Central memory CD8-positive, alpha-beta T cell (primary cell): ENCODE measurements around the gene KRTAP1-5.
"Not testable (repeated sequence)": the region's sequence is repeated elsewhere in the genome, so short reads cannot be mapped to it uniquely, and the experiment has no call there.

ENCODE experiments used
- ATAC-seq: fragments of 150-1000 bp; cut with Tn5 transposase; replicated peaks from 2 replicates; pipeline ENCODE4 v1.10.0; 2022; ENCODE audit warnings: mild to moderate bottlenecking, moderate FRiP score, moderate number of reproducible peaks; ENCODE audit not compliant: poor library complexity, severe bottlenecking; ENCODE audit errors: extremely low read depth
- DNase-seq, 2 donors: peaks; one replicate each; pipeline ENCODE4 v3.0.0; 2021; ENCODE audit warnings: low spot score in 2 of 2
- H3K27ac Mint-ChIP-seq: one replicate; pipeline ENCODE4 v1.8.0; 2022; ENCODE audit warnings: low read depth, mild to moderate bottlenecking, moderate library complexity, mixed read lengths
- H3K27me3 Mint-ChIP-seq: one replicate; pipeline ENCODE4 v1.8.0; 2022; ENCODE audit warnings: mixed read lengths
- H3K36me3 Mint-ChIP-seq: one replicate; pipeline ENCODE4 v1.8.0; 2022; ENCODE audit warnings: mild to moderate bottlenecking, moderate library complexity, mixed read lengths; ENCODE audit not compliant: insufficient read depth
- H3K4me1 Mint-ChIP-seq: one replicate; pipeline ENCODE4 v1.8.0; 2022; ENCODE audit warnings: mixed read lengths
- H3K4me3 Mint-ChIP-seq: one replicate; pipeline ENCODE4 v1.8.0; 2022; ENCODE audit warnings: mild to moderate bottlenecking, moderate library complexity, mixed read lengths
- H3K9me3 Mint-ChIP-seq: one replicate; pipeline ENCODE4 v1.8.0; 2022; ENCODE audit warnings: mixed read lengths

KRTAP1-5 gene

DNA sequence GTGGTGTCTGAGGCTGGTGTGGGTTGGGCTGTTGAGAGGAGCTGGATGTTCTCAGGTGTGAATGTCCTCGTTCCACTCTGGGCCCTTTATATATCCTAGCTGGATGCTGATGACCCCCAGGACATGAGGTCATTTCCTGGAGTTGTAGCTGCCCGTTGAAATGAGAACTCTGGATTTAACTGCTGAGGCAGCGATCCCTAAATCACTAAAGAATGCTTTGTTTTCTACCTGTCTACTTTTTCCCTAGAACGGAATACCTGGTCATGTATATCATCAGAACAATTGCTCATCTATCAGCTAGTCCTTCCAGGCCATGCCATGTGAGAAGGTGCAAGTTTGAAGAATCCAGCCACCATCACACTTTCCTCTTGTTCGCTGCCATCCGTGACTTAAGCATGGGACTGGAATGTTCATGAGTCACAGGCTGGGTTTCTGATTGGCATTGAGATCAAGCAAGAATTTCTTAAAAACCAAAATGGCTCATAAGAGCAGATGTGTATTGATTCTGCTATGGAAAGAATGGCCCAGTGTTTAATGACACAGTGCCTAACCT, 33.1 kb upstream of the KRTAP1-5 start, which contains the start of gene KRTAP2-3:
KRTAP2-3 (minus strand) TSS at position 63 of the 553 bp plus-strand sequence. CDS start 64 bp downstream, outside the sequence.
- no peaks in the 10 kb centered on the region for H3K4me1 Mint-ChIP-seq
- H3K4me3 Mint-ChIP-seq: no peak within 1 kb of the TSS
- no peak within 1 kb of the TSS for H3K27ac Mint-ChIP-seq
- H3K36me3 Mint-ChIP-seq: no peaks in the 10 kb centered on the region
- DNase-seq: no peak
- no peak for ATAC-seq
- H3K9me3 Mint-ChIP-seq: peaks cover 6% of the 10 kb centered on the region
- H3K27me3 Mint-ChIP-seq: peaks cover 67% of the 10 kb centered on the region

DNA sequence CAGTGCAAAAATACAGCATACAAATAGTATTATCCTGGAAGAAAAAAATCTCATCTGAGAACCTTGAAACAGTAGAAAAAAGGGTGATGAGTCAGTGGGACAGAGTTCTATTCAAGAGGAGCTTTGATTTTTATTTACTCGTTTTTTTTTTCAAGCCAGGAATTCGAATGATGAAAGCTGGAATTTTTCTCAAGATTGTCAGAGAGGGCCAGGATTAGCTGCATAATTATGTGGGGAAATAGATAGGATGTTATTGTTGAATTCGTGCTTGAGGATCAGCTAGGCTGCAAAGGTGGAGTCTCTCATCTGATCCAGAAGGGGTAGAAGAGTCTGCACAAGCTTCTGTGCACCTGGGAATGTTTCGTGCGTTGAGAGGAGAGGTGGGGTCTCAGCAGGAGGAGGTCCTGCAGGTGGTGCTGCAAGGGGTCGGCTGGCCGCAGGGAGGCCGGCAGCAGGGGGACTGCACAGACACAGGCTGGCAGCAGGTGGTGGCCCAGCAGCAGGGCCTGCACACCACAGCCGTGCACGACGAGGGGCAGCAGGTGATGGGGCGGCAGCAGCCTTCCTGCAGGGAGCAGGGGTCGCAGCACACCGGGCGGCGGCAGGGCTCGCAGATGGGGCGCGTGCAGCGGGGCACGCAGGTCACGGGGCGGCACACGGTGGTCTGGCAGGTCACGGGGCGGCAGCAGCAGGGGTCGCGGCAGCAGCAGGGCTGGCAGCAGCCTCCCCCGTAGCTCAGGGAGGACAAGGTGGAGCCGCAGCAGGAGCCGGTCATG, 32.5 kb upstream of the KRTAP1-5 start:
- ATAC-seq, H3K9me3 Mint-ChIP-seq, DNase-seq, H3K4me1 Mint-ChIP-seq, H3K4me3 Mint-ChIP-seq, H3K36me3 Mint-ChIP-seq, H3K27ac Mint-ChIP-seq: not testable (repeated sequence)
- peaks cover 68% of the 10 kb centered on the region for H3K27me3 Mint-ChIP-seq

DNA sequence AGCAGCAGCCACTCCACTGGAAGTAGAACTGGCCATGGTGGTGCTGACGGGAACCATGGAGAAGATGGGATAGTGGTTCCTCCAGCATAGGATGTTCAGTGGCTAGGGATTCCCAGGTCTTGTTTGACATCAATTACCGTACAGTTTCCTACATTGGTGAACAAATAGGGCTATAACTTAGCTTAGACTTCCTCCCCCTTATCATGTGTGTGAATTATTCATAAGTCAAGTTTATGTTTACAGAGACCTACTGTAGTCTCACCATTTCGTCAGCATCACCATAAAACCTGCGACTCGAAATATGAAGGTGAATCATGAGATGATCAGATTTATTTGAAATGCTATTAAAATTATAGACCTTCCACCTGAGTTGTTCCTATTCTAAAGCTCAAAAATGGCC, 31.7 kb upstream of the KRTAP1-5 start:
- Mint-ChIP-seq H3K9me3 (peaks cover 6% of the 10 kb centered on the region), H3K4me3 (no peak overlapping the region), H3K27ac (no peak overlapping the region), H3K27me3 (peaks cover 76% of the 10 kb centered on the region), H3K4me1 (no peaks in the 10 kb centered on the region), H3K36me3 (no peaks in the 10 kb centered on the region)
- DNase-seq (no peak), ATAC-seq (no peak)

DNA sequence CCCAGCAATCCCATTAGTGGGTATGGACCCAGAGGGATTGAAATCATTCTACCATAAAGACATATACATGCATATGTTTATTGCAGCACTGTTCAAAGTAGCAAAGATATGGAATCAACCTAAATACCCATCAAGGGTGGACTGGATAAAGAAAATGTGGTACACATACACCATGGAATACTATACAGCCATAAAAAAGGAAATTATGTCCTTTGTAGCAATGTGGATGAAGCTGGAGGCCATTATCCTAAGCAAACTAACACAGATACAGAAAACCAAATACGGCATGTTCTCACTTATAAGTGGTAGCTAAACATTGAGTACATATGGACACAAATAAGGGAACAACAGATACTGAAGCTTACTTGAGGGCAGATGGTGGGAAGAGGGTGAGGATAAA, 30.5 kb upstream of the KRTAP1-5 start:
- H3K36me3 Mint-ChIP-seq: no peaks in the 10 kb centered on the region
- peaks cover 6% of the 10 kb centered on the region for H3K9me3 Mint-ChIP-seq
- no peaks in the 10 kb centered on the region for H3K4me1 Mint-ChIP-seq
- no peak overlapping the region for H3K27ac Mint-ChIP-seq
- H3K4me3 Mint-ChIP-seq: no peak overlapping the region
- H3K27me3 Mint-ChIP-seq: peaks cover 87% of the 10 kb centered on the region
- DNase-seq: no peak
- no peak for ATAC-seq

DNA sequence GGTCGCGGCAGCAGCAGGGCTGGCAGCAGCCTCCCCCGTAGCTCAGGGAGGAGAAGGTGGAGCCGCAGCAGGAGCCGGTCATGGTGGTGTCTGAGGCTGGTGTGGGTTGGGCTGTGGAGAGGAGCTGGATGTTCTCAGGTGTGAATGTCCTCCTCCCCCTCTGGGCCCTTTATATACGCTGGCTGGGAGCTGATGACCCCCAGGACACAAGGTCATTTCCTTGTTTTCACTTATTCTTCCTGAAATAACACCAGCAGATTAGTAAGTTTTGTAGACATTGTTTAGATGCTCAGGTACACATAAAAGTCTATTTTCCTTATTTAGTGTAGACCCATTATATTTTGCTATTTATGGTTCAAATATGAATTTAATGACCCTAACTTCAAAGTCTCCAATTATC, 28.1 kb upstream of the KRTAP1-5 start, which contains the start of gene KRTAP2-2:
KRTAP2-2 (minus strand) TSS at position 101 of the 400 bp plus-strand sequence; CDS start at position 82, 19 bp downstream.
- H3K9me3 Mint-ChIP-seq, H3K4me3 Mint-ChIP-seq, H3K4me1 Mint-ChIP-seq, DNase-seq, H3K36me3 Mint-ChIP-seq, ATAC-seq, H3K27ac Mint-ChIP-seq: not testable (repeated sequence)
- H3K27me3 Mint-ChIP-seq: peaks cover 82% of the 10 kb centered on the region

DNA sequence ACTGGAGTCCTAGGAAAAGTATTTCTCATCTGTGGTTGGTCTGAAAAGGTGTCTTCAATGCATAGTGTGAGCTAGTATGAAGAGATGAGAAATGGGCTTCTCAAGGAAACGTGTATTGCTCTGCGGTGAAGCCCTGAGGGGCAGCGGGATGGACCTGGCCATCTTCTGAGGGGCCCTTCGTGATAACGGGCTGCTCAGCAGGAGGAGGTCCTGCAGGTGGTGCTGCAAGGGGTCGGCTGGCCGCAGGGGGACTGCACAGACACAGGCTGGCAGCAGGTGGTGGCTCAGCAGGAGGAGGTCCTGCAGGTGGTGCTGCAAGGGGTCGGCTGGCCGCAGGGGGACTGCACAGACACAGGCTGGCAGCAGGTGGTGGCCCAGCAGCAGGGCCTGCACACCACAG, 27.5 kb upstream of the KRTAP1-5 start:
- H3K27me3 Mint-ChIP-seq: peaks cover 80% of the 10 kb centered on the region
- not testable (repeated sequence) for H3K4me1 Mint-ChIP-seq, H3K4me3 Mint-ChIP-seq, ATAC-seq, H3K27ac Mint-ChIP-seq, DNase-seq, H3K9me3 Mint-ChIP-seq, H3K36me3 Mint-ChIP-seq

DNA sequence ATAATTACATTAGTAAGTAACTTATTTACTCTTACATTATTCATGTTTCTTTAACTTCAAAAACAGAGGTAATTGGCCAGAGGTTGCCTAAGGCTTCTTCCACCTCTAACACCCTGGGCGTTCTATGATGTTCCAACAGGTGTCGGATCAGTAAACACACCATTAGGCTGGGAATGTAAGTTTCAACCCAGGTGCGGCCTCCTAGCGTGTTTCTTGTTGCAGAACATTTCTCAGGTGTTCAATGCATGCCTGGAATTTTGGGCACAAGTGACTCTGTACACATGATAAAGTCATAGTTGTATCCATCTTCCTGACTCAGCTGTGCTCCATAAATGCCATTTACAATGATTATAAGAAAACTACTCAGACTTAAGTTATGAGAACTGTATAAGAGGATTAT, 27.0 kb upstream of the KRTAP1-5 start:
- Mint-ChIP-seq H3K4me1 (no peaks in the 10 kb centered on the region), H3K27ac (no peak overlapping the region), H3K4me3 (no peak overlapping the region), H3K9me3 (peaks cover 6% of the 10 kb centered on the region), H3K36me3 (no peaks in the 10 kb centered on the region), H3K27me3 (peaks cover 79% of the 10 kb centered on the region)
- ATAC-seq (no peak), DNase-seq (no peak)

DNA sequence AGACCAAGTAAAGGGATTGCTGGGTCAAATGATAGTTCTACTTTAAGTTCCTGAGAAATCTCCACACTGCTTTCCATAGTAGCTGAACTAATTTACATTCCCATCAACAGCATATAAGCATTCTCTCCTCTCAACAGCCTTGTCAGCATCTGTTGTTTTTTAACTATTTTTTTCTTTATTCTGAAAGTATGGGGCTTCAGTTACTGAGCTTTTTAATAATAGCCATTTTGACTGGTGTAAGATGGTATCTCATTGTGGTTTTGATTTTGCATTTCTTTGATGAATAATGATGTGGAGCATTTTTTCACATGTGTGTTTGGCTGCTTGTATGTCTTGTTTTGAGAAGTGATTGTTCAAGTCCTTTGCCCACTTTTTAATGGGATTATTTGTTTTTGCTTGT, 25.6 kb upstream of the KRTAP1-5 start:
- no peaks in the 10 kb centered on the region for H3K4me1 Mint-ChIP-seq
- no peak overlapping the region for H3K27ac Mint-ChIP-seq
- ATAC-seq: no peak

DNA sequence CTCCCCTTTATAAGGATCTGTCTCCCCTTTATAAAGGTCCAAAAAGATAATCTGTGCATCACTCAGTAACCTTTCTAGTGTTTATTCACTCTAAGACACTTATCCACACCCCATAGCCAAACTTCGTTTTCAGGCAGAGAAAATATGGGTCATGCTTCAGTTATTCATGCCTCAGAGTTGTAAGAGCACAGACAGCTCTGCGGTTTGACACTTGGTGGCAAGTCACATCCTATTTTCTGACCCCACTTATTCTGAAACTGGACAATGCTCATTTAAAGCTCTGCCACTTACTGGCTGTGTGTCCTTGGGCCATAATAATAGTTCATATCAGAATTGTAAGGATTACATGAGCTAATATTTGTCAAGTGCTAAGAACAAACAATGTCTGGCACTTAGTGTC, 22.1 kb upstream of the KRTAP1-5 start:
- no peak overlapping the region for H3K27ac Mint-ChIP-seq

More for the DNA sequence above, 25.6 kb upstream of the KRTAP1-5 start:
- peaks cover 79% of the 10 kb centered on the region for H3K27me3 Mint-ChIP-seq
- H3K36me3 Mint-ChIP-seq: no peaks in the 10 kb centered on the region
- peaks cover 2% of the 10 kb centered on the region for H3K9me3 Mint-ChIP-seq
- no peak overlapping the region for H3K4me3 Mint-ChIP-seq
- no peak for DNase-seq

DNA sequence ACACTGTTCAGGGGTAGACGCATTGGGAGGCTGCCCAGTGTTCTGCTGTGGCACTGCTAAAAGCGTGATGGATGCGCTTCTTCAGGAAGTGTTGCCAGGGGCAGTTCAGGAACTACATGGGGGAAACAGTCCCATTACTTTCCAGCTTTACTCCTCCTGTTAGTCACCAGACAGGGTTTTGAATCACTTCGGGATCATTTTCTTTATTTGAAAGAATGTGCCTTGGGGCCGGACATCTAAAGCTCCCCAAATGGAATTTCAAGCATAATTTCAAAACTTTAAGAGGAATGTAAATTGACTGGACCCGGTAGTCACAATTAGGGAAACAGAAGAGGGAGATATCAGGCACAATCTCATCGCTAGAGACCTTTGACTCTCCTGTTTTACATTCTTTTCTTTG, 21.4 kb upstream of the KRTAP1-5 start:
- ATAC-seq (no peak), DNase-seq (no peak)
- no peak overlapping the region for H3K27ac Mint-ChIP-seq
- H3K27me3 Mint-ChIP-seq: peaks cover 74% of the 10 kb centered on the region
- no peaks in the 10 kb centered on the region for H3K36me3 Mint-ChIP-seq
- H3K4me1 Mint-ChIP-seq: no peaks in the 10 kb centered on the region
- no peaks in the 10 kb centered on the region for H3K9me3 Mint-ChIP-seq
- no peak overlapping the region for H3K4me3 Mint-ChIP-seq

More for the DNA sequence above, 22.1 kb upstream of the KRTAP1-5 start:
- Mint-ChIP-seq H3K36me3 (no peaks in the 10 kb centered on the region), H3K4me3 (no peak overlapping the region), H3K27me3 (peaks cover 81% of the 10 kb centered on the region), H3K4me1 (no peaks in the 10 kb centered on the region), H3K9me3 (no peaks in the 10 kb centered on the region)
- ATAC-seq: no peak
- no peak for DNase-seq

DNA sequence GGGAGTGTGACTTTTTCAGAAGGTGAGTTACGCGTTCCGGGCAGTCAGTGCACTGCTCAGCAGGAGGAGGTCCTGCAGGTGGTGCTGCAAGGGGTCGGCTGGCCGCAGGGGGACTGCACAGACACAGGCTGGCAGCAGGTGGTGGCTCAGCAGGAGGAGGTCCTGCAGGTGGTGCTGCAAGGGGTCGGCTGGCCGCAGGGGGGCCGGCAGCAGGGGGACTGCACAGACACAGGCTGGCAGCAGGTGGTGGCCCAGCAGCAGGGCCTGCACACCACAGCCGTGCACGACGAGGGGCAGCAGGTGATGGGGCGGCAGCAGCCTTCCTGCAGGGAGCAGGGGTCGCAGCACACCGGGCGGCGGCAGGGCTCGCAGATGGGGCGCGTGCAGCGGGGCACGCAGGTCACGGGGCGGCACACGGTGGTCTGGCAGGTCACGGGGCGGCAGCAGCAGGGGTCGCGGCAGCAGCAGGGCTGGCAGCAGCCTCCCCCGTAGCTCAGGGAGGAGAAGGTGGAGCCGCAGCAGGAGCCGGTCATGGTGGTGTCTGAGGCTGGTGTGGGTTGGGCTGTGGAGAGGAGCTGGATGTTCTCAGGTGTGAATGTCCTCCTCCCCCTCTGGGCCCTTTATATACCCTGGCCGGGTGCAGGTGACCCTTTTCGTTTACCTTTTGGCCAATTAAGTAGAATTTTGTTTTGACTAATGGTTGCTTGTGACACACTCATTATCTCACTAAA, 19.9 kb upstream of the KRTAP1-5 start, which contains the start of gene KRTAP2-1:
KRTAP2-1 (minus strand) TSS at position 582 of the 731 bp plus-strand sequence; CDS start at position 533, 49 bp downstream.
- peaks cover 67% of the 10 kb centered on the region for H3K27me3 Mint-ChIP-seq
- not testable (repeated sequence) for H3K9me3 Mint-ChIP-seq, H3K4me1 Mint-ChIP-seq, DNase-seq, H3K4me3 Mint-ChIP-seq, H3K36me3 Mint-ChIP-seq, H3K27ac Mint-ChIP-seq, ATAC-seq

DNA sequence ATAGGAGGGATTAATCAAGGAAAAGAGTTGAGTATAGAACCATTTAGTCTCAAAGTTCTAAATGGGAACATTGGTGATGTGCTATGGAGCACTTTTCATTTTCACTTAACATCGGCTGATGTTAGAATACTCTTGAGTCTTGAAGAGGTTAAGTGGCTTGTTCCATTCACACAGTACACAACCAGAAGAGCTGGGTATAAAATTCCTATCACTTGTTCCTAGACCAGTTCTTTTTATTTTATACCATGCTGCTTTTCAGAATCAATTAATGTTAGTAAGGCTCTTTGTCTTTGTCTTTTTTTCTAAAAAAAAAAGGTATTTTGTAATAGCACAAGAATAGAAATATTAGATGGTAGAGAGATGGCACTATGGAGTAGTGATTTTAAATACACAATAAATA, 15.9 kb upstream of the KRTAP1-5 start:
- Mint-ChIP-seq H3K4me3 (no peak overlapping the region), H3K27ac (no peak overlapping the region), H3K4me1 (no peaks in the 10 kb centered on the region), H3K36me3 (no peaks in the 10 kb centered on the region), H3K27me3 (peaks cover 67% of the 10 kb centered on the region), H3K9me3 (no peaks in the 10 kb centered on the region)
- ATAC-seq (no peak), DNase-seq (no peak)
